Lung (tissue), 12 donors: ENCODE measurements around the gene TGM2. TPM values are rescaled to one million over a fixed set of nuclear protein-coding genes. Genes with fewer than 3 reads are reported as not detected.

Source experiments
- ATAC-seq: fragments of 200-7000 bp; cut with Tn5 transposase; one replicate; pipeline ENCODE4 v1.9.1; 2020; ENCODE audit warnings: moderate number of reproducible peaks; ENCODE audit not compliant: insufficient read depth, low FRiP score
- DNase-seq, 3 donors: peaks; one replicate each; pipeline ENCODE4 v3.0.0-alpha.2; 2013 to 2017
- H3K27ac ChIP-seq, 2 donors: one replicate each; pipeline ENCODE4 v1.5.1; 2013; ENCODE audit warnings: mild to moderate bottlenecking in 2 of 2, moderate library complexity in 2 of 2, control low read depth in 1 of 2, inconsistent platforms in 1 of 2, low read depth in 1 of 2, low read length in 1 of 2
- H3K27me3 ChIP-seq, 3 donors: one replicate each; pipeline ENCODE4 v1.5.1; 2013; ENCODE audit warnings: low read length in 2 of 3; ENCODE audit not compliant: control insufficient read depth in 3 of 3, insufficient read depth in 3 of 3
- H3K36me3 ChIP-seq, 4 donors: one replicate each; pipeline ENCODE4 v1.5.1; 2013; ENCODE audit warnings: low read length in 4 of 4, mild to moderate bottlenecking in 1 of 4, moderate library complexity in 1 of 4; ENCODE audit not compliant: control insufficient read depth in 4 of 4, insufficient read depth in 4 of 4
- H3K4me1 ChIP-seq, 5 donors: one replicate each; pipeline ENCODE4 v1.5.1; 2013; ENCODE audit warnings: low read length in 5 of 5, mild to moderate bottlenecking in 2 of 5, moderate library complexity in 1 of 5; ENCODE audit not compliant: control insufficient read depth in 5 of 5, insufficient read depth in 5 of 5
- H3K4me3 ChIP-seq: one replicate; pipeline ENCODE4 v1.5.1; 2013; ENCODE audit warnings: mild to moderate bottlenecking, control low read depth, moderate library complexity
- H3K9ac ChIP-seq, 2 donors: one replicate each; pipeline ENCODE4 v1.5.1; 2013; ENCODE audit warnings: low read length in 2 of 2, control low read depth in 1 of 2; ENCODE audit not compliant: insufficient read depth in 1 of 2
- H3K9me3 ChIP-seq, 4 donors: one replicate each; pipeline ENCODE4 v1.5.1; 2013; ENCODE audit warnings: low read length in 3 of 4, mild to moderate bottlenecking in 1 of 4, moderate library complexity in 1 of 4; ENCODE audit not compliant: control insufficient read depth in 4 of 4, insufficient read depth in 3 of 4
- CTCF ChIP-seq: IDR thresholded peaks from 2 replicates; pipeline ENCODE4 v1.5.1; 2012; ENCODE audit warnings: mild to moderate bottlenecking; ENCODE audit errors: control extremely low read depth, extremely low read depth
- WGBS, 2 donors: extraction: QIAGEN DNeasy Blood & Tissue Kit; methylation state at CpG; one replicate each; pipeline ENCODE4 v1.1.7; 2013; 5-methylcytosine and 5-hydroxymethylcytosine counted together
- polyA plus RNA-seq, 2 donors: library from polyadenylated mRNA; stranded (reverse); fragments of 200-250 nt; gene quantifications; one replicate each; pipeline ENCODE4 v1.2.1, GENCODE V29; 2013
- total RNA-seq, 2 donors: library from RNA; depleted of rRNA in 1 of 2; stranded (reverse); fragments of >200 nt in 1 of 2; gene quantifications; one replicate each; pipeline ENCODE4 v1.2.1, GENCODE V29; 2014 to 2021
- donor health status: control.
- donor health status: control.
- donor health status: Bipolar disorder and iron deficiency.
- donor health status: healthy.
- donor health status: DM: yes; HTN: yes; CAD: no.

Gene TGM2
- total and polyA plus RNA-seq, 4 donors, result 85.0 to 476 (median 325) TPM

- H3K27me3 ChIP-seq, result no peaks in the 10 kb centered on the region
- ATAC-seq (no peak), DNase-seq (no peak)
- H3K4me1 ChIP-seq, result peaks cover 0 to 26% (median 6%) of the 10 kb centered on the region in 5 donors
- no peaks in the 10 kb centered on the region for H3K36me3 ChIP-seq
- WGBS, 2 donors, result 72 to 74% methylated on average over 6 of the region's 6 CpGs
- H3K27ac ChIP-seq, result no peak overlapping the region
- peaks cover 0 to 2% (median 0%) of the 10 kb centered on the region in 4 donors for H3K9me3 ChIP-seq
- no peak overlapping the region for H3K9ac ChIP-seq
- no peak overlapping the region for H3K4me3 ChIP-seq
- no peak for TF ChIP-seq CTCF
These were observed 36.3 kb upstream of the TGM2 start for GRCh38 chr20:38201356-38201755.

GRCh38 chr20:38200646-38201045 lies 35.6 kb upstream of the TGM2 start:
- 89 to 90% methylated on average over 3 of the region's 3 CpGs for WGBS, 2 donors
- Histone ChIP-seq H3K27ac (no peak overlapping the region), H3K9me3 (peaks cover 0 to 2% (median 0%) of the 10 kb centered on the region in 4 donors), H3K9ac (no peak overlapping the region), H3K4me3 (no peak overlapping the region), H3K27me3 (no peaks in the 10 kb centered on the region), H3K4me1 (peaks cover 0 to 27% (median 11%) of the 10 kb centered on the region in 5 donors), H3K36me3 (no peaks in the 10 kb centered on the region)
- DNase-seq (no peak), ATAC-seq (no peak)
- no peak for TF ChIP-seq CTCF

- WGBS, 2 donors, result 80 to 92% methylated on average over 14 of the region's 14 CpGs
- peak; percentile 71 to 88 (median 84) for DNase-seq
- H3K4me1 ChIP-seq, result peaks cover 0 to 20% (median 6%) of the 10 kb centered on the region in 5 donors
- no peak overlapping the region for H3K9ac ChIP-seq
- no peak for TF ChIP-seq CTCF
- no peaks in the 10 kb centered on the region for H3K27me3 ChIP-seq
- H3K27ac ChIP-seq, result no peak overlapping the region
- H3K4me3 ChIP-seq, result no peak overlapping the region
- ATAC-seq, result no peak
- peaks cover 0 to 2% (median 0%) of the 10 kb centered on the region in 4 donors for H3K9me3 ChIP-seq
- no peaks in the 10 kb centered on the region for H3K36me3 ChIP-seq
These were observed 34.7 kb upstream of the TGM2 start for GRCh38 chr20:38199501-38200390.
